NCI-H2107 treated with DMSO at 0.1 percent for 48 hours (cell line): ENCODE measurements around the gene NANOS2.
A peak's percentile ranks its signal among the peaks of the same experiment; 100 is the strongest.

Source experiments
- DNase-seq: peaks from one replicate; lab custom pipeline; 2025; ENCODE audit not compliant: unreplicated experiment; lab: John Stamatoyannopoulos, UW

NANOS2 gene

DNA sequence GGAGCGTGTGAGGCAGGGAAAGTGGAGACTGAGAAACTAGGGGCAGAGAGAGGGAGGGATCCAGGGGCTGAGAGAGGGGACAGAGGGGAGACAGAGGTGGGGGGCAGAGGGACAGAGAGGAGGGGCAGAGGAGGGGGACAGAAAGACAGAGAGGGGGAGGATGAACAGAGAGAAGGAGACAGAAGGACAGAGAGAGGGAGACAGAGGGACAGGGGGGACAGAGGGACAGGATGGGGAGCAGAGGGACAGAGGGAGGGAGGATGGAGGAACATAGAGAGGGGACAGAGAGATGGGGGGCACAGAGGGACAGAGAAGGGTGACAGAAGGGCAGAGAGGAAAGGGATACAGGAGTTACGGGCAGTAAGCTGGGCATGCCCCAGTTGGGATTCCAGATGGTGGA is 14.7 kb upstream of the NANOS2 start:
- no peak for DNase-seq

DNA sequence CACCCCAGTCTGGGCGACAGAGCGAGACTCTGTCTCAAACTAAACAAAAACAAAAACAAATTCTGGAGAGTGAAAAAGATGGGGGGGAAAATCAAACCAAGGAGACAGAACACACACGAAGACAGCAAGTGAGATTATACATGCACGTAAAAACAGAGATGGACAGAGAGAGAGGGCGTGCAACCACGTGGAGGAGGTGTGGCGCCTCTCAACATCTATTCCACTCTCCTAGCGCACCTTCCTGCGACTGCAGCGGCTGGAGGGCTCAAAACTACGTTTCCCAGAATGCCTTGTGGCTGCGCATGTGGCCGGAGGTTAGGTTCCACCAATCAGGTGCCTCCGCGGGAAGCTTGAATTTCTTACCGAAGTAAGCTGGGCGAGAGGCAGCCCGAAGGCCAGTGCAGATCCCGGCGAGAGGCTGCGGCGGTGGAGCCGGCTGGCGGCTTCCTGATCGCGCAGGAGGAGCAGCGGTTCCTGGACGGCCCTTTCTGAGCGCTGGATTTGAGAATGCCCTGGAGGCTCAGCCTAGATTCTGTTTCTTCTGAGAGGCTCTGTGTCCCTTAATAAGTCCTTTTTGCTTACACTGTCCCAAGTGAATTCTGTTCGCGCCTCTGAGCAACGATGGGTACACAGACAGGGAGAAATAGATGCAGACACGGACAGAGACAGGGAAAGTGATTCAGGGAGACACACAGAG is 13.1 kb upstream of the NANOS2 start:
- DNase-seq, result peak; percentile 65

DNA sequence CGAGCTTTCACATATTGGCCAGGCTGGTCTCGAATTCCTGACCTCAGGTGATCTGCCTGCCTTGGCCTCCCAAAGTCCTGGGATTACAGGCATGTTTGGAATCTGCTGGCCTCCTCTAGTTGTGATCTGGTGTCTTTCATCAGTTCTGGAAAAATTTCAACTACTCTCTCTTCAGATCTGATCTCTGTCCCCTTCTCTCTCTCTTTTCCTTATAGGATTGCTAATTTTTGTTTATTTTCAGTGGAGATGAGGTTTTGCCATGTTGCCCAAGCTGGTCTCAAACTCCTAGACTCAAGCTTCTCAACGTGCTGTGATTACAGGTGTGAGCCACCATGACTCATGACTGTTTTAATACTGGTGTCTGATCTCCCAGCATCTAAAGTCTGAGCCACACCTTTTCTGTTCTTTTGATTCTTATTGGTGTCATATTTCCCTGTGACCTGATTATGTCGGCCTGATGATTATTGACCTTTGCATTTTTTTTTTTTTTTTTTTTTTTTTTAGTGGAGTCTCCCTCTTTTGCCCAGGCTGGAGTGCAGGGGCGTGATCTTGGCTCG is 10.4 kb upstream of the NANOS2 start:
- DNase-seq, result no peak

DNA sequence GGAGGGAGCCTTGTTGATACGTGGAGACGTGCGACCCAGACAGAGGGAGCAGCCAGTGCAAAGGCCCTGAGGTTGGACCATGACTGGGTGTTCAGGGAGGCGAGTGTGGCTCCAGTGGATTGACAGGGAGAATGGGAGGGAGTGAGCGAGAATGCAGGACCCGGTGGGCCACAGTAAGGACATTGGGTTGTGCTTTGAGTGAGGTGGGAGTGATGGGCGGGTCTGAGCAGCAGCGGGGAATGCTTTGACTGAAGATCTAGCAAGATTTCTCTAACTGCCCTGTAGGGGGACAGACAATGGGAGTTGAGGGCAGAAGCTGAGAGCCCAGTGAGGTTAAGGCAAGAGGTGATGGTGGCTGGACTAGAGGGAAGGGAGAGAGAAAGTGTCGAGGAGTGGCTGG is 7.7 kb upstream of the NANOS2 start:
- no peak for DNase-seq

DNA sequence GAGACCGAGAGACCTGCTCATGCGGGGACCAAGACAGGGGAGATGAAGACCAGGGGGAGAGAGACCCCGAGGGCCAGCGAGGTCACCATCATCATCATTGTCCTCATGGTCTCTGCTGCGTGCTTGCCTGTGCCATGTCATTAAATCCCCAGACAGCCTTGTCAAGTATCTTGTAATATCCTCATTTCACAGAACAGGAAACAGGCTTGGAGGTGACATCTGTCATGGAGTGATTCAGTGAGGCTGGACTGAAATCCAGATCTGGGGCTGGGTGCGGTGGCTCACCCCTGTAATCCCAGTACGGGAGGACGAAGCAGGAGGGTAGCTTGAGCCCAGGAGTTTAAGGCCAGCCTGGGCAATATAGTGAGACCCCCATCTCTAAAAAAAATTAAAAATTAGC is 5.9 kb upstream of the NANOS2 start:
- DNase-seq, result no peak

DNA sequence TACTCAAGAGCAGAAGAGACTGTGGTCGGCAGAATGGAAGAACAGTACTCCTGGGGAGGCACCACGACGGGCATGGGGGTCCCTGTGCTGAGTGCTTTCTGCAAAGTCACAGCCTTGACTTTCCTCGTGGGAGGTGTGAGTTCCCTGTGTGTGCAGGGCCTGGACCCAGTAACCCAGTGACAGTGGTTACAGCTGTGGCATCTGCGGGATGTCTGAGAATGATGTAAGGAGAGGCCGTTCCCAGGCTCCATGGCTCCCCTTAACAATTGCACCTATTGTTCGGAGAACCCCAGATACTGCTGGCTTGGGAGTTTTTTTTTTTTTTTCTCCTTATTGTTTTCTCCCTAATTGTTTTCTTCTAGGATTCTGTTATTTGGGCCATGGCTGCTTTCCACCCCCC is 5.1 kb upstream of the NANOS2 start:
- DNase-seq, result no peak

DNA sequence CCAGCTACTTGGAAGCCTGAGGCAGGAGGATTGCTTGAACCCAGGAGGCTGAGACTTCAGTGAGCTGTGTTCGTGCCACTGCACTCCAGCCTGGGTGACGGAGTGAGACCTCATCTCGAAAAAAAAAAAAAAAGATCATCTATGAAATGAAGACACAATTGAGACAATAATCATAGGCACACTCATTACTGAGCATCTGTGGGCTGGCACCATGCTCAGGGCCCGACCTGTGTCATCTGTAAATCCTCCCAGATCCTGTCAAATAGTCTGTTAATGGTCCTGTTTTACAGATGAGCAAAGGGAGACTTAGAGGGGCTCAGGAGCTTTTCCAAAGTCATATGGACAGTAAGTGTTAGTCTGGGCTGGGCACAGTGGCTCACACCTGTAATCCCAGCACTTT is 4.1 kb upstream of the NANOS2 start:
- DNase-seq, result no peak

DNA sequence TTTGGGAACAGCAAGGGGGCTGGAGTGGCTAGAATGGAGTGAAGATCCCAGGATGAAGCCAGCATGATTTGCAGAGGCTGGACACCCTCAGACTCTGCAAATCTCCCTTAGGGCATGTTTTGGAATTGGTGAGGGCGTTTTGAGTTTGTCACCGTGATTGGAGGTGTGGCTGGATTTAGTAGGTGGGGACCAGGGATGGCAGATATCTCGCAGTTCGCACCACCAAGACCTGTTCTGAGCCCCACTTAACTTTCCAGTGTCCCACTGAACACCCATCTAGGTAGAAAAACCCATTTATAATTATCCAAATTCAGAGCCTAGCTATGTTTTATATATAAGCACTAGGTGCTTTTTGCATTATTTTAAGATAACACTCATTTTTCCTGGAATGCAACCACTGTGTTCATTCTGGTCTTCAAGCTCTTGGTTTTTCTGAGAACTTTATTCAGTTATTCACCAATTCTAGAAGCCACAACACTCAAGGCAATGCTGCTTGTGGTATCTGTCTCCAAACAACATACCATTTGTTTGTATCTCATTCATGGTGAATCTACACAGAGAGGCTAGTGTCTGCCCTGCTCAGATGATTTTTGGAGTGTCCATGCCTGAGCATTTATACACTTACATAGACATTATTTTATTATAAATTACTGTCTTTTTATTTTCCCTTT is 3.0 kb upstream of the NANOS2 start:
- no peak for DNase-seq

DNA sequence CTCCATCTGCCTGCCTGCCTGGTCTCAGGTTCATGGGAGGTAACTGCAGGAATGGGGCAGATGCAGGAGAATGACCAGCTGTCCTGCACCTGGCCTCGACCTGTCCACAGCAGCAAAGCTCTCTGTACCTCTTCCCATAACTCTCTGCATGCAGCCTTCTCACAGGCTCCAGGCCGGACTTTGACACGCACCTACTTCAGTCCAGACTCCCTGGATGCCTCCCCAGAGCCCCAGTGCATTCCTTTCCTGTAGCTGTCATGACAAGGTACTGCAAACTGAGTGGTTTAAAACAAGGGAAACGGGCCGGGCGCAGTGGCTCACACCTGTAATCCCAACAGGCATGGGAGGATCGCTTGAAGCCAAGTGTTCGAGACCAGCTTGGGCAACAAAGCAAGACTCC is 3.3 kb downstream of the NANOS2 start:
- DNase-seq, result no peak

DNA sequence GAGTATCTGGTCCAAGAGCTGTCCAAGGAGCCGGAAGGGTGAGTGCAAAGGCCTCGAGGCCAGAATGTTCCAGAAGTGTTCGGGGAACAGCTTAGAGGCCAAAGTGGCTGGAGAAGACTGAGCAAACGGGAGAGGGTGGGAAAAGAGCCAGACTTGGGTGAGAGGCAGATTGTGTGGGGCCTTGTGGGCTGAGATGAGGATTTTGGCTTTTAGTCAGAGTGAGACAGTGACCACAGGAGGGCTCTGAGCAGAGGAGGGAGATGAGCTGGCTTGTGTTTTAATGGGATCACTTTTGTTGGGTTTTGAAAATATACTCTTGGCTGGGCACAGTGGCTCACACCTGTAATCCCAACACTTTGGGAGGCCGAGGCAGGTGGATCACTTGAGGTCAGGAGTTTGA is 5.6 kb downstream of the NANOS2 start:
- DNase-seq, result no peak

DNA sequence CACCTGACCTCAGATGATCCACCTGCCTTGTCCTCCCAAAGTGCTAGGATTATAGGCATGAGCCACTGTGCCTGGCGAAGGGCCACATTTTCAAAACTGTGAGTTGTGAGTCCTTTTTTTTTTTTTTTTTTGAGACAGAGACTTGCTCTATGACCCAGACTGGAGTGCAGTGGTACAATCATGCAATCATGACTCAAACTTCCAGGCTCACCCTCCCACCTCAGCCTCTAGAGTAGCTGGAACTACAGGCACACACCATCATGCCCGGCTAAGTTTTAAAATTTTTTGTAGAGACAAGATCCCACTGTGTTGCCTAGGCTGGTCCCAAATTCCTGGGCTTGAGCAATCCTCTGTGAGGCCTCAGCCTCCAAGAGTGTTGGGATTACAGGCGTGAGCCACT is 8.4 kb downstream of the NANOS2 start:
- no peak for DNase-seq

DNA sequence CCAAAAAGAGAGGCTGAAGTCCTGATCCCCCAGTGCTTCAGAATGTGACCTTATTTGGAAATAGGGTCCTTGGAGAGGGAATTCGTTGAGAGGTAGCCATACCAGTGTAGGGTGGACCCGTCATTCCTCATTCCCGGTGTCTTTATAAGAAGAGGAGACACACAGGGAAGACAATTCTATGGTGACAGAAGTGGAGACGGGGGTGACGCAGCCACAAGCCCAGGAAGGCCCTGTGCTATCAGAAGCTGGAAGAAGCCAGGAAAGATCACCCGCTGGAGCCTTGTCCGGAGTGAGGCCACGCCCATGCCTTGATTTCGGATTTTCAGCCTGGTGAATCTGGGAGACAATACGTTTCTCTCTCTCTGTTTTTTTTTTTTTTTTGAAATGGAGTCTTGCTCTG is 9.6 kb downstream of the NANOS2 start:
- DNase-seq, result no peak

DNA sequence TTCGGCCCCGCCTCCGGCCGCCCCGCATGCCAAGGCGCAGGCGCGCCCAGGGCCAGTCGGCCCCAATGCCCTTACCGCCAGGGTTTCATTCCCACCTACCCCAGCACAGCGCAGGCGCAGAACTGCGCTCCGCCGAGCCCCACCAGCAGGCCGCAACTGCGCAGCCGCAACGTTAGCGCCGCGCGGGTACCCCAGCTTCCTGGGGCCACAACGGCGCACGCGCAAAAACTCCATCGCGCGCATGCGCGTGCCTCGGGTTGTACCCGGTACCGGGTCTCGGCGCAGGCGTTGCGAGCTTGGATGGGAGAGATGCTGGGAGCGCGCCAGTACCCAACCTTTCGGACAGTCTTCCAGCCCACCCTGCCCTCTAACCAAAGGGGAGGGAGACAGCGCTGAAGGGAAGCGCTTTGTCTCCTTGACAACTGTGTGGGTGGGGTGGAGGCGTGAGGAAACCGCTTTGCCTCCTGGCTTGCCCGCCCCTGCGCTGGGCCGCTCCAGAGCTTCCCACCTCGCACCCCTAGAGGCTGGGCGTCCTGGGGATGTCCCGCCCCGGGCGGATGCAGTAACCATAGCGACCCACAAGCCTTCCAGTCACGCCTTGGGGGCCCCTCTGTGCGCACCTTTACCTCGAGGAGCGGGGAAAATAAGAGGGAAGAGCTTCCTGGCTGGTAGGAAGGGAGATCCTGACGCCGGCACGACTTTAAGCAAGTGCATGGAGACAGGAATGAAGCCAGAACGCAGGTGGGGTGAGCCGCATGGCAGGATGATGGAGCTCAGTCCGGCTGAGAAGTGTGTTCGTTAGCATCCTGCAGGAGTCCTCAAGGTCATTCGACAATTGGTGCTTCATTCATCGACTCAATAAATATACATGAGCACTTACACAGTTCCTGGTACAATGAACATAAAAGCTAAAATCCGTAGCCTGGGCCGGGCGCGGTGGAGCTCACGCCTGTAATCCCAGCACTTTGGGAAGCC is 11.6 kb downstream of the NANOS2 start:
- peak; percentile 90 for DNase-seq

DNA sequence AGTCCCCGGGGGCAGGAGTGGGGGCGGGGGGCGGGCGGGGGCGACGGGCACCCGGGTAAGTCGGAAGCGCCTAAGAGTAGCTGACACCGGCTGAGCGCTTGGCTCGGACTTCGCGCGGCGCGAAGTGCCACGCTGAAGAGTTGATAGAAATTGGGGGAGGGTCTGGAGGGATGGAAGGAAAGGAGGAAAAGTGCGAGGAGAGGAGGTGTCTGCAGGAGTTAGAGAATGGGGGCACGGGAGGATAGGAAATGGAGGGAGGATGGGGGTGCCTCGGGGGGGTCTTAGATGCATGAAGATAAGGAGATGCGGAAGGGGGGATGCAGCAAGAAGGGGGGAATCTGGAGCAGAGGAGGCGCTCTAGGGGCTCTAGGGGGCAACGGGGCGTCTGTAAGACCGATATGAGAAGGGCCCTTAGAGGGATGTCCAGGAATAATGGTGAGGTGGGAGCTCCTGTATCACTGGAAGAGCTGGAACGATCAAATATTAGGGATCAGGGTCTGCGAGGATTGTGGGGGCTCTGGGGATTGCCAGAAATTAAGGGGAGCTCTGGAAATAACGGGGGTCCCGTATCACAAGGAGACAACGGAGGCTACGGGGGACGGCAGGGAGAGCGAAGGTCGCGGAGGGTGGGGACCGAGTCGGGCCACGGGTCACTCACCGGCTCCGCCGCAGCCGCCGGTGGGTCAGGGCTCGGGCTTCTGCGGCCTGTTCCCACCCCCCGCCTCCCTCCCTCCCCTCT is 12.5 kb downstream of the NANOS2 start, which contains the start of gene MYPOP:
TSS of gene MYPOP (minus strand) at position 702 of the 739 bp plus-strand sequence. CDS start 840 bp downstream, outside the sequence.
- no peak for DNase-seq

DNA sequence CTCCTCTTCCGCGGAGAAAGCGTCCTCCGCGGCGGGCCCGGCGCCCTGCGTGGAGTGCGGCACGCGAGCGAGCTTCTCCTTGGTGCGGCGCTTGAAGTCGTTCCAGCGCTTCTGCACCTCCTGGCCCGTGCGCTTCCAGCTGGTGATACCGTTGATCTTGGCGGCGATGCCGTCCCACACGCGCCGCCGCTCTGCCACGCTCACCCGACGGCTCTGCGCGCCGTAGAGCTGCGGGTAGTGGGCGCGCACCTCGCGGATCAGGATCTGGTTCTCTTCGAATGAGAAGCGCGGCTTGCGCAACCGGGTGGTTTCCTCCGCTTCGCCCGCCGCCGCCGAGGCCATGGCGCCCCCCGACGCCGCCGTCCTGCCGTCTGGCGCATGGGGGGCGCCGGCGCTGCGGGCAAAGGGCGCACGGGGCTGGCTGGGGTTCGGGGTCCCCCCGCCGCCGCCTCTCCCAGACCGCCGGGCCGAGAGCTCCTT is 13.1 kb downstream of the NANOS2 start:
- no peak for DNase-seq

DNA sequence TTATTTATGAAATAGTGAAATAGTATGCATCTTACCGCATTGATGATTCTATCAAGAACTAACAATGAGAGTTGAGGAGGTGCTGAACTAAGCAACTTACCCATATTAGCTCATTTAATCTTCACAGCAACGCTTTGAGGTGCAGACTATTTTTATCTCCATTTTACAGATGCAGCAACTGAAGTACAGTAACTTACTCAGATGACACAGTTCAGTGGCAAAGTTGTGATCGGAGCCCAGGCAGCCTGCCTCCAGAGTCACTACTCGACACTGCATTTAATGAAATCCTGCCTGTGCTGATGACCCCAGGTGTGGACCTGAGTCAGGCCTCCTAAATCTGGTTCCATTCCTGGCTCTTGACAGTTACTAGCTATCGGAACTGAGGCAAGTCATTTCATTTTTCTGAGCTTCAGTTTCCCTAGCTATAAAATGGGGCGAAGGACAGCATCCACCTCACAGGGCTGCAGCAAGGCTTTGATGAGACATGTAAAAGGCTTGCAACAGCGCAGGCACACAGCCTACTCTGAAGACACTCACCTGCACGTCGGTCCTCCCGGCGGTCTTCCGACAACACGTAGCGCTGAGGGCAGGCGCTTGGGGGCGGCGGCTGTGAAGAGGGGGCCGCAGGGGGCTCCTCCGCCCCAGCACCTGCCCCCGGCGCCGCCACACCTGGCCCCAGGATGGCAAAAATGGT is 13.7 kb downstream of the NANOS2 start:
- DNase-seq, result no peak

DNA sequence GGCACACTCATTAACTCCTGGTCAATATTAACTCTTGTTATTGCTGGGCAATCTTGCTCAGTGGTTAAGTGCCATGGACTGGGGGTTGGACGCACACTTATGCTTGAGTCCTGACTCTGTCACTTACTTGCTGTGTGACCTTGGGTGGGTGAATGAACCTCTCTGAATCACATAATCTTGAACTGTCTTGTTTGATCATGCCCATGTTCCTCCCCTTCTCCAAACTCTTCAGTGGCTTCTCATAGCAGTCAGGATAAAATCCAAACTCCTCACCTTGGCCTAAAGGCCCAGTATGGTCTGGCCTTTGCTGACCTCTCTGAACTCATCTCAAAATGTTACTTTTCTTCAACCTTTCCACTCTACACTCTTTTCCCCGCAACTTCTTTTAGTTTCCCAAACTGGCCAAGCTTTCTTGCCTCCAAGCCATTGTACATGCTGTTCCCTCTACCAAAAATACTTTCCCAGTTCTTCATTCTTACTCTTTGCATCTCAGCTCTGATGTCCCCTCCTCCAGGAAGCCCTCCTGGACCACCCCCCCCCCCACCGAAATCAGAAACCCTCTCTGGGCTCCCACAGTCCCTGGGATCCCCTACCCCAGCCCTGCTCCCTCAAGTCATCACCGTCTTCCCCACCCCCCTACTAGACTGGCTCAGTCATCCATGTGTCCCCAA is 14.5 kb downstream of the NANOS2 start:
- no peak for DNase-seq

DNA sequence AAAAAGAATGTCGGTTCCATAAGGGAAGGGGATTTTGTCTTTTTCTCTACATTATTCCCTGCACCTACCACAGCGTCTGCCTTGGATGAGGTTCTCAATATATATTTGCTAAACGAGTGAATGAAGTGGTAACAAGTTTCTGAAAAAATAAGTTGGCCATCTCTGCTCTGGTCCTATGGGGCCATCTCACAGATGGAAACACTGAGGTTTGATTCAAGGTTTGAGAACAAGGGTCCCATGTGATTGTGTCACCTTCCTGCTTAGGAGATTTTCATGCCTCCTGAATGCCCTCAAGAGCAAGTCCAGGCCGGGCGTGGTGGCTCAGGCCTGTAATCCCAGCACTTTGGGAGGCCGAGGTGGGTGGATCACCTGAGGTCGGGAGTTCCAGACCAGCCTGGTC is 15.3 kb downstream of the NANOS2 start:
- no peak for DNase-seq

DNA sequence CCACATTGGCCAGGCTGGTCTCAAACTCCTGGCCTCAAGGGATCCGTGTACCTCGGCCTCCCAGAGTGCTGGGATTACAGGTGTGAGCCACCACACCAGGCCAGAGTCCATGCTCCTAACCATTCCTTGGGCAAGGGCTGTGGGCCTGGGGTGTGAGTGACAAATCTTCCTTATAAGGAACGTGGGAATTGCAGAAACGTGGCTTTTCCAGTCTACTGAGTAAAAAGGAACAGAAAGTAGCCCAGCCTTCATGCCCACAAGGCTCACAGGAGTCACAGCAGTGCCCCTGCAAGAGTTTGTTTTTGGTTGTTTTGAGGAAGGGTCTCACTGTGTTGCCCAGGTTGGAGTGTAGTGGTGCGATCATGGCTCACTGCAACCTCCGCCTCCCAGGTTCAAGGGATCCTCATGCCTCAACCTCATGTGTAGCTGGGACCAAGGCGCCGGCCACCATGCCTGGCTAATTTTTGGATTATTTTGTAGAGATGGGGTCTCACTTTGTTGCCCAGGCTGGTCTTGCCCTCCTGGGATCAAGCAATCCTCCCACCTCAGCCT is 17.2 kb downstream of the NANOS2 start:
- no peak for DNase-seq
